ENCODE measurements around the gene TRIP12.
"Not testable (repeated sequence)": the region's sequence is repeated elsewhere in the genome, so short reads cannot be mapped to it uniquely, and the experiment has no call there.

TRIP12 gene

GRCh38 chr2:229768235-229768634 is 153.6 kb downstream of the TRIP12 start:
- no peak for DNase-seq (ENCODE audit: low read depth in 2 of 2)

GRCh38 chr2:229765721-229766120 is 156.1 kb downstream of the TRIP12 start:
- no peak for DNase-seq (ENCODE audit: low read depth in 2 of 2)

- DNase-seq (ENCODE audit: low read depth in 2 of 2), result no peak
These were observed 160.1 kb downstream of the TRIP12 start for GRCh38 chr2:229761663-229762062.

GRCh38 chr2:229757462-229757861 is 164.3 kb downstream of the TRIP12 start:
- DNase-seq (ENCODE audit: low read depth in 2 of 2), result not testable (repeated sequence)

GRCh38 chr2:229752970-229753729 is 168.7 kb downstream of the TRIP12 start:
- no peak for DNase-seq (ENCODE audit: low read depth in 2 of 2)

- DNase-seq (ENCODE audit: low read depth in 2 of 2), result no peak
These were observed 172.0 kb downstream of the TRIP12 start for GRCh38 chr2:229749779-229750178.

- no peak for DNase-seq (ENCODE audit: low read depth in 2 of 2)
These were observed 172.9 kb downstream of the TRIP12 start for GRCh38 chr2:229748950-229749349.

GRCh38 chr2:229742691-229743090 is 179.1 kb downstream of the TRIP12 start:
- not testable (repeated sequence) for DNase-seq (ENCODE audit: low read depth in 2 of 2)

GRCh38 chr2:229740279-229740678 is 181.5 kb downstream of the TRIP12 start:
- no peak for DNase-seq (ENCODE audit: low read depth in 2 of 2)

GRCh38 chr2:229738024-229738625 is 183.7 kb downstream of the TRIP12 start:
- DNase-seq (ENCODE audit: low read depth in 2 of 2), result no peak

GRCh38 chr2:229734410-229734809 is 187.4 kb downstream of the TRIP12 start:
- DNase-seq (ENCODE audit: low read depth in 2 of 2), result no peak

- DNase-seq (ENCODE audit: low read depth in 2 of 2), result no peak
These were observed 188.1 kb downstream of the TRIP12 start for GRCh38 chr2:229733611-229734245.

GRCh38 chr2:229732897-229733296 is 188.9 kb downstream of the TRIP12 start:
- no peak for DNase-seq (ENCODE audit: low read depth in 2 of 2)

GRCh38 chr2:229731916-229732315 is 189.9 kb downstream of the TRIP12 start:
- DNase-seq (ENCODE audit: low read depth in 2 of 2), result no peak

GRCh38 chr2:229731363-229731762 is 190.4 kb downstream of the TRIP12 start:
- DNase-seq (ENCODE audit: low read depth in 2 of 2), result no peak

GRCh38 chr2:229728370-229728769 is 193.4 kb downstream of the TRIP12 start:
- DNase-seq (ENCODE audit: low read depth in 2 of 2), result no peak

GRCh38 chr2:229726643-229727042 is 195.2 kb downstream of the TRIP12 start:
- no peak for DNase-seq (ENCODE audit: low read depth in 2 of 2)

GRCh38 chr2:229725716-229726574 is 195.9 kb downstream of the TRIP12 start:
- DNase-seq (ENCODE audit: low read depth in 2 of 2), result no peak

GRCh38 chr2:229723192-229723591 is 198.6 kb downstream of the TRIP12 start:
- DNase-seq (ENCODE audit: low read depth in 2 of 2), result not testable (repeated sequence)

- DNase-seq (ENCODE audit: low read depth in 2 of 2), result no peak
These were observed 201.7 kb downstream of the TRIP12 start for GRCh38 chr2:229719926-229720647.

GRCh38 chr2:229718057-229718456 is 203.8 kb downstream of the TRIP12 start:
- no peak for DNase-seq (ENCODE audit: low read depth in 2 of 2)

Data from activated CD4-positive, alpha-beta T cell treated with anti-CD3 and anti-CD28 coated beads for 24 hours (primary cell).